IPS DF 4.7 (cell line): ENCODE data around the gene MAPK13.
"Not testable (repeated sequence)": the region's sequence is repeated elsewhere in the genome, so short reads cannot be mapped to it uniquely, and the experiment has no call there.

Source experiments
- DNase-seq: peaks from one replicate; pipeline ENCODE4 v3.0.0-alpha.2; 2013; ENCODE audit warnings: low spot score; ENCODE audit errors: extremely low read depth

MAPK13 gene

DNA sequence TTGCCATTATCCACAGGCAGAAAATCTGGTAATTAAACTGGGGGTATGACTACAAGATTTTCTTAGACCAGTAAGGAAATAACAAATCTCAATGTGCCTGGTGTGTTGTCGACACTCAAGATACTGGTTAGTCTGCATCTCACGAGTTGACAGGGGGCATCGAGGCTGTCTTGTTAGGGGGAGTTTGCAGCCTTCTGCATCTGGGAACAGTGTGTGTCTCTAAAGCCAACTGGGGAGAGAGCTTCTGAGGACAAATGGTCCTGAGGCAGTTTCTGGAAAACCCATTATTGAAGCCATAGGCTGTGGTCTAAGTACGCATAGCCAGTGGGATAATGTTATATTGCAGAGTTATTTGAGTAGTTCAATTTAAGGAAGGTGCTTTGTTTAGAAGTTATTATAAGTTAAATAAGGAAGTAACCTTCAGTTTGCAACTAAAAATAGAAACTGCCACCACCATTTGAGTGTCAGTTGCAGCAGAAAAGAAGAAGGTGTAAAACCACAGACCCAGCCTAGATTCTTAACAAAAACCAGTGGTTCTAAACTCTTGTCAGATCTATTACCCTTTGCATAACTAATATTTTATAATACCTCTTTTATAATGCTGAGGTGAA lies 15.4 kb upstream of the MAPK13 start:
- DNase-seq, result no peak

DNA sequence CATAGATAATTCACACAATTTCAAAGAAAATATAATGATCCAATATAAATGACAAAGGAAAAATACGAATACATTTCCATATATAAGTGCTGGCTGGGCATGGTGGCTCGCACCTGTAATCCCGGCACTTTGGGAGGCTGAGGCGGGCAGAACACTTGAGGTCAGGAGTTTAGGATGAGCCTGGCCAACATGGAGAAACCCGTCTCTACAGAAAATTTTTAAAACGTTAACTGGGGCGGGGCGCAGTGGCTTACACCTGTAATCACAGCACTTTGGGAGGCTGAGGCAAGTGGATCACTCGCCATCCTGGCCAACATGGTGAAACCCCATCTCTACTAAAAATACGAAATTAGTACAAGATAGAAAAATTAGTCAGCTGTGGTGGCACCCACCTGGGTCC lies 14.9 kb upstream of the MAPK13 start:
- DNase-seq, result no peak

DNA sequence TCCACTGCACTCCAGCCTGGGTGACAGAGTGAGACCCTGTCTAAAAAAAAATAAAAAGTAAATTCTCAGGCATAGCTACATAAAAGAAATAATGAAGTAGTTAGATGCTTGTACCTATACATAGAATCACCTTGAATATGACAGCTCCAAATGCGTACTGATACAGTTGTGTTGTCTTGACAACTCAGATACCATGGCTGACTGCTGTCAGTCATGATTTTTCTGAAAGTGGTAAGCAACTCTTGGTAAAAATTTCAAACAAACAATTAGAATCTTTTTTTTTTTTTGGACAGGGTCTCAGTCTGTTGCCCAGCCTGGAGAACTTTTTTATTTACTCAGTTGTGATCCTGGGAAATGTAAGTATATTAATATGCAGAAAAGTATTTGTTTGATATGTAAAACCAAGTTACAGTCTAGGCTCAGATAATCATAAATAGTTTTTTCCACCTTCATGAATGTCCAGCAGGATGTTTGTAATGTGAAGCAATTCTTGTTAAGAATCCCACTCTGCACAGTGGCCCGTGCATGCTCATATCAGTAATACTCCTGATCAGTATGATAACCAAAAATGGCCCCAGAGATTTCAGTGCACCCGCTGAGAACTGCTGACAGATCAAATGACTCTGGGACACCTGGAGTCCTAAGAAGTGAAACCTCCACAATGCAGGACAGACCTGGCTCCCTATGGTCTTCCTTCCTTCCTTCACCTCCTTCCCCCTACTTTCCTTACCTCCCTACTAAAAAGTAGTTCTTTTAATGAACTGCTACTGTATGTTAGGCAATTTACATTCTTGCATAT lies 14.0 kb upstream of the MAPK13 start:
- DNase-seq, result no peak

DNA sequence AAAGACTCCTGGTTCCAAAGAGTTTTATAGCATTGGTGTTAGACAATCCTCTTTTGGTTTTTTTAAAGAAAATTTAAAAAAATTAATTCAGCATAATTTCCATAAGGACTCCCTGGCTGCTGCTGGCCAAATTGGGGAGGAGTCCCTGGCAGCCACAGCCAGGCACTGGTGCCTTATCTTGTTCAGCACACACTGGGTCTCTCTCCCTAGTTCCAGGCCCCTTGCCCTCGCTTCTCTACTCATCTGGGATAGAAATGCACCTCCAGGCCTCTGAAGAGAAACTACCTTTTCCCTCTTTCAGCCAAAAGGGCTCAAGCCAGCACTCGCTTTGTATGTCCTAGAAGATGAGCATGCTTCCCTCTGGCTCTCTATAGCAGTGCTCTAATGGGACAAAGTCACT lies 13.4 kb upstream of the MAPK13 start:
- no peak for DNase-seq

DNA sequence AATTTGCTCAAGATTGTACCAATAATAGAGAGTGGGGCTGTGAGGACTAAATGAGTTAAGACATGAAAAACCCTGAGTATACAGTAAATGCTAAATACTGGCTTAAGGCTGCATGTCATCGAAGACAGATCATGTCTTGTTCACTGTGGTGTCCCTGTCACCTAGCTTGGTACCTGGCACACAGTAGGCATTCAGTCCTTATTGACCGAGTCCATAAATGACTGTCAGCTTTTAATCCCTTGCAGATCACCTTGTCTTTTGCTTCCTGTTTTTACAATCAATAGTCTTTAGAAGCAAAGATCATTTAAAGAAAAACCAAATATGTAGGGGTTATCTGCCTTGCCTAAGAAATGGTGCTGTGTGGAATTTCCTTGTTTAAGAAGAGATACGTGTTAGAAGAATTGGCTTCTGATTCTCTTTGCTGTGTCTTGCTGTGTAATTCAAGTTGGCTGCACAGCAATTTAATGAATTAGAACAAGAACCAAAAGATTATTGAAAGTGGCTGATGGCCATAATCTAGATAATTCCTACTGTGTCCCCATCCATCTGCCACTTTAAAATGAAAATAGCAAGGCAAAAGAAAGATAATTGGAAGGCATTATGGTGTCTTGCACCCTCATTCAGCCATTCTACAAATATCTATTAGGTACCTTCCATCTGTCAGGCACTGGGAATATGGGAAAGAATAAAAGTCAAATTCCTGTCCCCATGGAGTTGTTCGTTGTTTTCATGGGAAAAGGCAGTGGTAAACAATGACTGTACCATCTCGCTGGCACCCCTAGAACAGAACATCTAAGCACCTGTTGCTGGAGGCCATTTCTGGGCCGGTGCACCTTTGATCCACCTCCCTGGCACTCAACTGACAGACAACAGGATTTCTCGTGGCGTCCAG lies 12.4 kb upstream of the MAPK13 start:
- no peak for DNase-seq

DNA sequence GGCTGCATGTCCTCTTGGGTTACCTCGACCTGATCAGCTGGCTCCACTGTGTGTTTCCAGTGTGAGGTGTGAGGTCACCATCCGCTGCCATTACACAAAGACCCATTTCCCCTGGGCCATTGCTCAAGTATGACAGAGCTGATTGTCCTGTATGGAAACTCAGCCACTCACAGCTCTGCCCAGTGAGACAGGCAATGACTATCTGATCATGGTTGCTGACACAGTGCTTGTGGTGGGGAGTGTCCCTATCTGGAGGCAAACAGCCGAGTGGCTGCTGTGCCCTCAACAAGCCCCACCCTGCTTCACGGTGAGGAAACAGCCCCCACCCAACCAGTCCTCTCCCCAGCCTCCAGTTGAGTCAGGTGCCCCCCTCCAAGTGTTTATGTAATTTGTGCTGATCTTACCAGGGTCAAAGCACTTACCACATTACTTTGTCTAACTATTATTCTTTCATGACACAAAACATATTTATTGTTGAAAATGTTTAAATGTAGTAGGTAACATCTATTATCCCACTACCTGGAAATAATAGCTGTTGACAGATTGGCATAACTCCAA lies 11.7 kb upstream of the MAPK13 start:
- no peak for DNase-seq

DNA sequence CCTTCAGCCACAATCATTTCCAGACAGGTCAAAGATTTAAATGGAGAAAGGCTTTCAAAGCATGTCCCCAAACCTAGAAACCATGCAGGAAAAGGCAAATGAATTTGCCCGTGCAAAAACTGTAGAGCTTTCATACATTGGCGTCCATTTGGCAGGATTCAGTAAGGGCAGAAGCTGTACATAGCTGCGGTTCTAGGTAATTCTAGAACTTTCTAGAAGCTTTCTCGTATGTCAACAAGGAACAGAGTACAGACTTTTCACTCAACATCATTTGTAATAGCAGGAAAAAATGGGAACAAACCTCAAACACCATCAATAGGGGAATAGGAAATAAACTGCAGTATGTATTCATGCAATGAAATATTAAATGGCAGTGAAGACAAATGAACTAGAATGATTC lies 11.1 kb upstream of the MAPK13 start:
- no peak for DNase-seq

DNA sequence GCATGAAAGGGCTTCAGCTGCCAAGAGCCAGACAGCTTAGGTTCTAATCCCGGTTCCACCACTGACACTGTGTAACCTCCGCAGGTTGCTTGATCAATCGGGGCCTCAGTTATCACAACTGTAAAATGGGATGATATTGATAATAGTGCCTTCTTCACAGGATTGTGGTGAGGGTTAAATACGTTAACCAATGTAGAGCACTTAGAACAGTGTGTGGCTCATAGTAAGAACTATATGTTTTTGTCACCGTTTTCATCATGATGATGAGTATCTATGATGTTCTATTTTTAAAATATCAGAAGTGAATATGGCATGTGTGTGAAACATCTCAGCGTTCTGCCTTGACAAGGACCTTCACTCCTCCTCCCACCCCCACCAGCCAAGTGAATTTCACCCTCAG lies 10.3 kb upstream of the MAPK13 start:
- DNase-seq, result no peak

DNA sequence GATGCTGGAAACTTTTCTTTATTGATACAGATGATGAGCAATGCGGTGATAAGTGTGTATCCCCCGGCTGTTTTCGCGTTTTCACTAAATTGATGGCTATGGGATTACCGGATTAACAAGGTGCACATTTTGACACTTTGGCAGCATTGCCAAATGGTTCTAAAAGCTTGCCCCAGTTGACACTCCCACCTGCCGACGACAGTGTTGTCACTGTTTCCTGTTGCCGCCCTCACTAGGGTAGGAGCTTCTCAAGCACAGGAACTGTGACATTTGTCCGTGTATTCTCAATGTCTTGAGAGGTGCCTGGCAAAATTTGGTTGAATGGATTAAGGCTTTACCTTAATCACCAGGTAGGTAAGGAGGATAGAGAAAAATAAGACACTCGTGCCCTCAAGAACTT lies 9.8 kb upstream of the MAPK13 start:
- no peak for DNase-seq

DNA sequence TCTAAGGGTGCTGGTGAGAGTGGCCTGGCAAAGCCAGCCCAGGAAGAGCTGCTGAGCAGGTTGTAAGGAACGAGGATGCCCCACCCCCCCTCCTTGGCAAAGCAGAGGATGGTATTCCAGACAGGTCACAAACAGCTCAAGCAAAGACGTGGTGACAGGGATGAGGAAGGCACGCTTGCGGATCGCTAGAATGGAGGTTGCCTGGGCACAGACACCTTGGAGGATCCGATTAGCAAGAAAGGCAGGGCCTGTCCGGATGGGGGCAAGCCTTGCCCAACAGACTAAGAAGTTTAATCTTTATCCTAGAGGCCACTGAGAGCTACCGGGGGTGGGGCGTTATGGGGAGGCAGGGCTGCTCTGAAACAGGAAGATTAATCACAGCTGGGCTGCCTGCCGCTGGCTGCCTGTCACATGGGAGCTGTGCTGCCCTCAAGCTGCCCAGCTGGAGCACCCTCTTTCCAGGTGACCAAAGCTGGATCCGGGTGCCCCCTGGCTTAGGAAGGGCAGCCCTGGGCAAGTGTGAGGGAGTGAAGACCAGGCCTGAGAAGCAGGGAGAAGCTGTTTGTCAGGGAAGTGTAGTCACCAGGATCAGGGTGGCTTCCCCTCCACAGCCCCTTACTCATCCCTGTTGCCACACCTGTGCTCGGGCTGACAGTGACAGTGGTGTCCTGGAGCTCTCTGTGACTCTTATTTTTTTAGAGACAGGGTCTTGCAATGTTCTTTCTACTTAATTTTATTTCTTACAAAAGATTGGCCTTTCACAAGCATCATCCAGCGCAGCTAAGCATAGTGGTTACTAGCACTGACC lies 9.1 kb upstream of the MAPK13 start:
- no peak for DNase-seq

DNA sequence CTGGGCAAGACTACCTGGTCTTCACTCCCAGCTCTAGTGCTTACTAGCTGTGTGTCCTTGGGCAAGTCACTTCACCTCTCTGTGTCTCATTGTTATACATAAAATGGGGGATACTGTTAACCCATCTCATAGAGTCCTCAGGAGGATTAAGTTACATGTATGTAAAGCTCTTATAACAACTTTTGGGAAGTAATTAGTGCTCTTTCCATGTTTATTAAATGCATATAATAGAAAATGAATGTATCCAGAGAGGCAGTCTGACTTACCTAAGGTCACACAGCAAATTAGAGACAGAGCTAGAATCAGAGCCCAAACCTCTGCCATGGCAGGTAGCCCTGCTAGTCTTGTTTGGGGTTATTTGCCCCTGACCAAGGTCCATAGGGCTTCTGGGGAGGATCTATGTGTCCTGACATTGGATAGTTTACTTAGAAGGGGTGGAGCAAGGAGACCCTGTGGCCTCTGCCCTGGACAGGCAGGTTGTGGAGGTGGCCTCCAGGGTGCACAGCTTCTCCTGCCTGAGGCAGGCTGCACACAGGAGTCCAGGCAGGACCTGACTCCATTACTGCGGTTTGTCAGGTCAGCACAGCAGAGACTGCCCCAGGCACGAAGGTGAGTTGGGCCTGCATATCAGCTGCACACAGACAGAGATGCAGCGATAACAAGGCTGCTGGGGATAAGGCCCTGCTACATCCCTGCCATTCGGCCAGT lies 8.4 kb upstream of the MAPK13 start:
- DNase-seq, result no peak

DNA sequence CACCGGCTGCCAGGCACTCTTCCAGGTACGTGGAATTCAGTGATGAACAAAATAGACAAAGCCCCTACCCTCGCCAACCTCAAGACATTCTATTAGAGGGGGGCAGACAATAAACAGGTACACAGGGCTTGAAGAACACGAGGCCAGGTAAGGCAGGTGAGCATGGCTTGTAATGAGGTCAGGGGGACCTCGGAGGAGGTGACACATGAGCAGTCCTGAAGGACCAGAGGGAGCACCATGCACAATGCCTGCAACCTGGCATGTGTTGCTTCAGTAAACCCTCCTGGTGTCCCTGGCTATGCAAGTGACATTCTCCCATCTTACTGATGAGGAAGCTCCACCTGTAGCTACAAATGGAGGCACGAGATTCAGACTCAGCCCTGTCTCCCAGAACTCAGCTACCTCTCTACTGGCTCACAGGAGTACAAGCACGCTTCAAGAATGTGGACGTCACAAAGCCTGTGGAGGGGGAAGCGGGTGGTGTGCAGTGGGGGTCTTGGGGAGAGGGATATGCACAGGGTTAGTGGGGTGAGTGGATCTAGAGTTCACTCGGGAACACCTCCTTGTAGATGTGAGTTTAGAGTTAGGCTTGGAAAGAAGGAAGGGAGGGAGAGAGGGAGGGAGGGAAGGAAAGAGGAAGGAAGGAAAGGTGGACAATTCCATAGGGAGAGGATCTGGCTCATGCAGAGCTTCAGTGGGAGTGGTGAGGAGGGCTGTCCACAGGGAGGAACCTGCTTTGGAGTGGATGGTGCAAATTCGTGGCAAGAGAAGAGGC lies 7.6 kb upstream of the MAPK13 start:
- no peak for DNase-seq

DNA sequence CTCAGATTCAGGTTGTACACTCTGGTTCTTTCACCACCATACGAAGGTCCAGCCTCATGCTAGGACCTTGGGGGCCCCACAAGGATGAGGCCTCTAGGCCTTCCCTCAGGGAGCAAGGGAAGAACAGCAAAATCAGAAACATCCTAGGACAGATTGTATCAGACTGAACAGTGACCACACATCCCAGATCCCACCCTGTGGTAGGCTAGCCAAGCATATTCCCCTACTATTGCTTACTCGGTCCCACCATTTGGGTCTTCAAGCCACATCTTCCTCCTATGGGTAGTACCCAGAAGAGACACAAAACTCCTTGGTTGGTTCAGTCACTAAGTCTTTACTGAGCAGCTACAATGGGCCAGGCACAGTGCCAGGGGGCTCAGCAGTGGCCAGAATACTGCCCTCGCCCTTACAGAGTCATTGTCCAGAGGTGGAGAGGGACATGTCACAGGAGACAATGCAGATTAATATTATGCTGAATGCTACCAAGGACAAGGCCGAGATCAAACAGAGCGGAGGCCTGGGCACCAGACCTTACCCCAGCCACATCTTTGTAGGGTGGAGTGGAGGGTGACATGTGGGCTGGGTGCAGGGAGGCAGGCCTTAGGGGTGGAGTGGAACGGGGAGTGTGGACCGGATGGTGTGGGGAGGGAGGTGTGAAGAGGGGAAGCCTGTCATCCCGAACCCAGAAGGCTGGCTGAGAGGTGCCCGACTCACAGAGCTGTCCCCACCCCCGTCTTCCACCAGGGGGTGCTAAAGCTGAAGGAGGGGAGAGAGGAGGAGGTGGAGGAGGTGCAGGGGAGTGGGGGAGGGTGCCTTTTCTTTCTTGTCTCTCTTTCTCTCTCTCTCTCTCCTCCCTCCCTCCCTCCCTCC lies 6.8 kb upstream of the MAPK13 start:
- no peak for DNase-seq

DNA sequence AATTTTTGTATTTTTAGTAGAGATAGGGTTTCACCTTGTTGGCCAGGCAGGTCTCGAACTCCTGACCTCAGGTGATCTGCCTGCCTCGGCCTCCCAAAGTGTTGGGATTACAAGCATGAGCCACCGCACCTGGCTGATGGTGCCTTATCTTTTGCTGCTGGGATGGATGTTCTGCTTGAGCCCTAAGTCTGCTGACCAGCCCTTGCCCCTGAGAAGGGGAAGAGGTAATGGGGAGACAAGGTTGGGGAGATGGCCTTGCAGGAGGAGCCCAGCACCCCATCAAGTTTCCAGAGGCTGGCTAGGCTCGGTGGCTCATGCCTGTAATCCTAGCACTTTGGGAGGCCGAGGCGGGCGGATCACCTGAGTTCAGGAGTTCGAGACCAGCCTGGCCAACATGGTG lies 6.0 kb upstream of the MAPK13 start:
- DNase-seq, result not testable (repeated sequence)

DNA sequence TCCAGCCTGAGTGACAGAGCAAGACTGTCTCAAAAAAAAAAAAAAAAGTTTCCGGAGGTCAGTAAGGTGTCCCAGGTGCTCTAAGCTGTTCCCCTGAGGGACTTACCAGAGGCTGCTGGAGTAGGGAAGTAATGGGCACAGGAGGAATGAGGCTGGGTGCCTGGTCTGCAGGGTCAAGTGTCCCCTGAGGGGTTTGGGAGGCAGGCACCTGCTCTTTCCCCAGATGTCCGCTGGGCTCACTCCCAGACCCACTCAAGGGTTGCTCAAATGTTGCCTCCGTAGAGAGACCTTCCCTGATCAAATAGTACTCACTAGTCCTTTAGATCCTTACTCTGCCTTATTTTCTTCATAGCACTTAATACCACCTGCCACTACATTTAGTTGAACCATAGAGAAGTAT lies 5.4 kb upstream of the MAPK13 start:
- no peak for DNase-seq

DNA sequence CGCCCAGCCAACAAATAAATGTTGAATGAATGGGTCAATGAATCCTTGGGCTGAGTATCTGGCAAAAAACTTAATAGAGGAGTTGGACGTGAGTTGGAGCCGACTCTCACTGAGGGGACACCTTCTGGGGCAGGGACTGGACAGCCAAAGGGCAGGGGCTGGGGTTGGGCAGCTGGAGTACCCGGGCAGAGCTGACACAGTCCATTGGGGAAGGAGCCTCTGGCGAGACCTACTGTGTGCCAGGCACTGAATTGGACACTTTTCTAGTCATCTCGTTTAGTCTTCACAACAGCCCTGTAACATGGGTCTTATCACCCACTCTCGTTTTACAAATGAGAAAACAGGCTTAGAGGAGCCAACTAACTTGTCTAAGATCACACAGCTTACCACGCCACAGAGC lies 4.7 kb upstream of the MAPK13 start:
- no peak for DNase-seq

DNA sequence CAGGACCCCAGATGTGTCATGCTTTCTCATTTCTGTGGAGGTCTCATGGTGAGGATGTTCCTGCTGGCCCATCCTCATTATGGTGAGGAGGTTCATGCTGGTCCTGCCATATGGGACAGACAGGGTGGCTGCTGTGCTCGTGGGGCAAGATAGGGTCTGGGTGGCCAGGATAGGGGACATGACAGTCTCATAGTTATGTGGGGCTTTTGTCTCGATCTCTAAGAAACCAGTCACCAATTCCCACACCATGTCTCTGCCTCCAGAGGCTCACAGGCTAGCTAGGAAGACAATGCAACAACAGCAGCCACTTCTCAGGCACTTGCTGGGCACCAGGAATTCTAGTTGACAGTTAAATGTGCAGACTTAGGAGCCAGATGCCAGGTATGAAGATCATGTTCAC lies 4.2 kb upstream of the MAPK13 start:
- no peak for DNase-seq

DNA sequence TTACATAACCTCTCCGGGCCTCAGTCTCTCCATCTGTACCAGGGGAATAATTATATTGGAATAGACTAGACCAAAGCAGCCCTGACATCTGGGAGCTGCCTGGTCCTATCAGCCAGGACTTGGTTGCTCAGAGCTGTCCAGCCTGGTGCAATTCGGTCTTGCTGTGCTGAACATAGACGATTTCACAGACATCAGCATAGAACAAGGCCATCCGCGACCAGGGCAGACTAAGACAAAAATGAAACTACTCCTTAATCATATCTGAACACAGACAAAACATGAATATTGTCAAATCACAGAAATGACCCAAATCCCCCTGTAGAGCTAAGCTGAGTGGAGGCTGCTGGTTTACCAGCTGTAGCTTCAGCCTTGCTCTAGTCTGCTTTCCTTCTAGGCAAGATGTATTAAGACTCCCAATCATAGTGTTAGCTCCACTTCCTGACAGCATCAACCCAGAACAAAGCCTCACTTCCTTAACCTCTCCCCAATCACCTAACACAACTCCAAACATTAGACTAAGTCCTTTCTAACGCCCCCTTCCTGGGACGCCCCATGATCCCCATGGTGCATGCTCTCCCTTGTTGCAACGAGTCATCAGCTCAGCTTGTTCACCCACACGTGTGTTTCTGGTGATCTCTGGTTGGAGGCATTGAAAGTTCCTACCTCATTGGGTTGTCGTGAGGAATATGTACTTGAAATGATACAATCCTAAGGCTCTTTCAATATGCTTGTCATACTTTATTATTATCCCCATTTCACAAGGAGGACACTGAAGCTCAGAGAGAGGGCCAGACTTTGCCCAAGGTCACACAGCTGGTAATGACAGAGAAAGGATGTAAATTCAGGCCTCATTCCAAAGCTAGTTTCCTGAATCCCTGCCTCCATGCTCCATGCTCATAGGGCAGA lies 3.5 kb upstream of the MAPK13 start:
- no peak for DNase-seq
